ENCODE data around the gene SEMA4D.
"Not testable (repeated sequence)": the region's sequence is repeated elsewhere in the genome, so short reads cannot be mapped to it uniquely, and the experiment has no call there.

Gene SEMA4D

DNA sequence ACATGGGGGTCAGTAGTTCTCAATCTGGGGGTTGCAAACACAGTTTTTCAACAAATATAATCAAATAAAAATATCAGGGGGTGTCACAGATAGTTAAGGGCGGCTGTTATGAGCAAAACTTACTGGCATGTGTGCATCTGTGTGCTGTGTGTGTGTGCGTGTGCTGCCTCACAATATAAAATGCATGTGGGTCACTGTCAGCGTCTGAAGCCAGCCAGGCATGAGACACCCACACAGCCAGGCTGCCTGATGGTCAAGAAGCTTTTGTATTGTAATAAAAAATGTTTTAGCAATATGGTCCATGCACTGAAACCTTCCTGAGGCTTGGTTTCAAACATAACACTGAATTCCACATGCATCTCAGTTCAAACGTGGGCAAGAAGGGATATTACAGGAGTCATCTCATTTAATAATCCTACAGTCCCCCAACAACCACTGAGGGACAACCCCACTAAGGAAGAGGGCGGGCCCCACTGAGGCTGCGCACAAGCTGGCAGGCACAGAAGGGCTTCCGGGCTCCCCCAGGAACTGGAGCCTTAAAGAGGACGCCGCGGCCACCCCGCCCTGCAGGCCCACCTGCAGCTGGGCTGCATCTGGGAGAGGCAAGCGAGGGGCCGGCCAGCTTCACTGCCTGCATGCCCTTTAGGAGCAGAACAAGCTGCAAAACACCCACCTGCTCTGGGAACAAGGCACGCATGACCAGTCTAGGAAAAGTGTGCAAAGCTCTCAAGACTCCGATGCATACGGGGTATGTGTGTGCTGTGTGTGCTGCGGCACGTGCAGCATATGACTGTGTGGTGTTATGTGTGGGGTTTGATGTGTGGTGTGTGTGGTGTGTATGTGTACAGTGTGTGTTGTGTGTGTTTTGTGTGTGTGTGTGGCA lies 14.1 kb downstream of the SEMA4D start:
- in situ Hi-C loops (cut with MboI; ENCODE audit: low sequenced_read_pairs) = no loop called here

- in situ Hi-C loops (cut with MboI; ENCODE audit: low sequenced_read_pairs) = no loop called here
Measured at GRCh38 chr9:89482901-89483361, 15.0 kb downstream of the SEMA4D start.

DNA sequence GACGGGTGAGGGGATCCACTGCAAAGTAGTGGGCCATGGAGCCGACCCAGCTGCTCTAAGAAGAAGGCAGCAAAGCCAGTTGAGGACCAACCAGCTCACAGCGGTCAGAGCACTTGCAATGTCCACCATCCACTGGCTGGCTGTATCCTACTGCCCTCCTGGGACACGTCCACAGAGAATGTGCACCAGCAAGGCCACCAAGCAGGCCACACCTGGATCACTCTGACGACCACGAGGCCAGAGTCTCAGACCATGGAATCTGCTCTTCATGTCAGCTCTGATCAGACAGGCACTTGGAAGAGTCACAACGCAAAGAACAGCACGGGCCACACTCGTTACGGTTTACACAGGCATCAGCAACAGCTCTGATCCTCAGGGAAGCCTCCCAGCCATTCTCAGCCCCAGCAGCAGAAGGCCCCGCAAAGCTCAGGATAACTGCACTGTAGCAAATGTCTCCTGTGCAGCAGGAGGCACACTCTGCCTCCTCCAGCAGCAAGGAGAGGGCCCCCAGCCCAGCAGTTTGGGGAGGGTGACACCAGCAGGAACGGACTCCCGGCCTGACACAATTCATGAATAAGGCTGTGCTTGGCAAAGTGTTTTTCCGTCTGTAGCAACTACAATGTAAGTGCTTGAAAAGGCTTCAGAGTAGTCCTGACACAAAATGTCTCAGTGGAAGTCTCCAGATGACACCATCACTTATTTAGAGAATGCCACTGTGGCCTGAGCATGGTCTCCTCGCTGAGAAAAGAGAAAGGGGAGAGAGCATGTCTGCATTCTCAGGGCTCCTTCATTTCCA lies 15.7 kb downstream of the SEMA4D start:
- in situ Hi-C loops (cut with MboI; ENCODE audit: low sequenced_read_pairs) = no loop called here

DNA sequence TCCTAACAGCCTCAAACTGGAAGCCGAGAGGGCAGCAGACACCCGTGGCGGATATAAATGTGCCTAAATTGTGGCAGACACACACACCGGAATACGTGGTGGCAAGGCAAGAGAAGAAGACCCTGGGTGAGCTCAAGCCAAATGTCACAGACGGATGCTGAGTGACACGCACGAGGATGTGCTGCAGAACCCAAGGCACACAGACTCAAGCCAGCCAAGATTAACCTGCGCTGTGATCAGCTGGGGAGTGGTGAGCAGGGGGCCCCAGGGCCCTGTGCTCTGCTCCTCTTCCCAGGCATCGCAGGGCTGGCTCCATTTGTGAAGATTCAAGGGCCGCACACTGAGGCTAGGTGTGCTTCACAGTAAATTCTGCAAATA lies 16.4 kb downstream of the SEMA4D start:
- in situ Hi-C loops (cut with MboI; ENCODE audit: low sequenced_read_pairs) = no loop called here

DNA sequence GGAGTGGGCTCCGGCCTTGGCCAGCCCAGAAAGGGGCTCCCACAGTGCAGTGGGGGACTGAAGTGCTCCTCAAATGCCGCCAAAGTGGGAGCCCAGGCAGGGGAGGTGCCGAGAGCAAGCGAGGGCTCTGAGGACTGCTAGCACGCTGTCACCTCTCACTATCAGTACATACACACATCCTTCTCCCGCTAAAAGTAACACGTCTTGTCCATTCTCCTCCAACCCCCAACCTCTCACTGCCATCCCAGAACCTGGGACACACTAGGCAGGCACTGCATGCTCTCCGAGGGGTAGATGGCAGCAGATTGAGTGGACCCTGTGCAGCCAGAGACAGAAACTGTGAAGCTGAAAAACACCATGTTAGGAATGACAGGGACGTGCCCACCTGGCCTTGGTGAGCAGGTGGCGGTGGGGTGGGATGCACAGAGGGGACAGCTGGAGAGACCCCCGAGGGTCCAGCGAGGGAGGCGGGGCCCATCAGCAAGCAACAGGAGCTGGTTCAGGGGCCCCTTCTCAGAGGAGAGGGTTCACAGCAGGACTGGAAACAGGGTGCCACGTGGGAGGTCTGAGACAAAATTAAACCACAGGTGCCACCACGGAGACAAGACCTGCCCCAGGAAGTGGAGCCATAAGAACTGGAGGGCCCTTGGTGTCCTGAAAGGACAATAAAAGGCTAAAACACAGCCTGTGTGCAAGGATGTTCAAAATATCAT lies 16.9 kb downstream of the SEMA4D start:
- in situ Hi-C loops (cut with MboI; ENCODE audit: low sequenced_read_pairs) = no loop called here

GRCh38 chr9:89480372-89480771 lies 17.5 kb downstream of the SEMA4D start:
- in situ Hi-C loops (cut with MboI; ENCODE audit: low sequenced_read_pairs) = not testable (repeated sequence)

- in situ Hi-C loops (cut with MboI; ENCODE audit: low sequenced_read_pairs) = not testable (repeated sequence)
Measured at GRCh38 chr9:89479669-89480011, 18.3 kb downstream of the SEMA4D start.

- in situ Hi-C loops (cut with MboI; ENCODE audit: low sequenced_read_pairs) = no loop called here
Measured at GRCh38 chr9:89478821-89479668, 18.9 kb downstream of the SEMA4D start.

DNA sequence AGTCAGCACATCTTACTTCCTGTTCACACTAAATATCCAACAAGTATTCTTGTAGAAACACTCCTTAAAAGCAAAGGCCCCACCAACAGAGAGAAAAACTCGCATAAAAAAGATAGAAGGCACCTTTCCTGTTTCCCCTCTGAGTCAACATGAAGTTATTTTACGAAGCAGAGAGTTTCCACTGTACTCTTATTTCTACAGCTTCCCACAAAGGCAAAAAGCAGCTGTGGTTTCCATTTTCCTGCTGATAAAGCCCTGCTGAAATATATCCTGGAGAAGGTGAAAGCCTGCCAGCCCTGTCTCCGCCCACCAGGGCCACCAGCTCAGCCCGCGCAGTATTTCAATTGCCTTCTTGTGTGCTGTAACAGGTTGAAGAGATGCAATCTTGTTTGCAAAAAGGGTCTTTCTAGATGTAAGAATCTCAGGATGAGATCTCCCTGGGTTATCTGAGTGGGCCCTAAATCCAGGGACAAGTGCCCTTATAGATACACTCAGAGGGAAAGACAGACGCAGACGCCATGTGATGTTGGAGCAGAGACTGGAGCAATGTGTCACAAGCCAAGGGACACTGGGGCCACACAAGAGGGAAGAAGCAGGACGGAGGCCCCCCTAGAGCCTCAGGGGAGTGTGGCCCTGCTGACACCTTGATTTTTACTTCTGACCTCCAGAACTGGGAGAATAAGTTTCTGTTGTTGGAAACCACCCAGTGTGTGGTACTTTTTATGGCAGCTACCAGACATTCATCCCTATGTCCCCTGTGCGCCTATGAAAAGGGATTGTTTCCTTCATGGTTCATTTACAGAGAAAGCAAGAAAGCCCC lies 19.9 kb downstream of the SEMA4D start:
- in situ Hi-C loops (cut with MboI; ENCODE audit: low sequenced_read_pairs) = no loop called here

- in situ Hi-C loops (cut with MboI; ENCODE audit: low sequenced_read_pairs) = no loop called here
Measured at GRCh38 chr9:89477384-89477783, 20.5 kb downstream of the SEMA4D start.

DNA sequence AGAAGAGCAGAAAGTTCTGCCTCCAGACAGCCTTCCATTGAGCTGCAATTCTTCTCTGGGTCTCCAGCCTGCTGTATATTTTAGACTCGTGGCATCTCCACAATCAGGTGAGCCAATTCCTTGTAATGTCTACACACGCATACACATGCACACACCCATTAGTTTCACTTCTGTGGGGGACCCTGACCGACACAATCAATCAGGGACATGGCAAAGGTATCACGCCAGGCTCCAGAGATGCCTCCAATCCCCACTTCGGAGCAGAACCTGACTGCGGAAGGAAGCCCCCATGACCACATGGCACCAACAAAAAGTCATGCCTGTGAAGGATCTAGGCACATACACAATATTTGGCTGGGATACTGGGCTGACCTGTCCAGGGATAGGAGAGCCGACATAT lies 21.4 kb downstream of the SEMA4D start:
- in situ Hi-C loops (cut with MboI; ENCODE audit: low sequenced_read_pairs) = no loop called here

- in situ Hi-C loops (cut with MboI; ENCODE audit: low sequenced_read_pairs) = no loop called here
Measured at GRCh38 chr9:89475891-89476440, 21.9 kb downstream of the SEMA4D start.

GRCh38 chr9:89474939-89475338 lies 23.0 kb downstream of the SEMA4D start:
- in situ Hi-C loops (cut with MboI; ENCODE audit: low sequenced_read_pairs) = no loop called here

DNA sequence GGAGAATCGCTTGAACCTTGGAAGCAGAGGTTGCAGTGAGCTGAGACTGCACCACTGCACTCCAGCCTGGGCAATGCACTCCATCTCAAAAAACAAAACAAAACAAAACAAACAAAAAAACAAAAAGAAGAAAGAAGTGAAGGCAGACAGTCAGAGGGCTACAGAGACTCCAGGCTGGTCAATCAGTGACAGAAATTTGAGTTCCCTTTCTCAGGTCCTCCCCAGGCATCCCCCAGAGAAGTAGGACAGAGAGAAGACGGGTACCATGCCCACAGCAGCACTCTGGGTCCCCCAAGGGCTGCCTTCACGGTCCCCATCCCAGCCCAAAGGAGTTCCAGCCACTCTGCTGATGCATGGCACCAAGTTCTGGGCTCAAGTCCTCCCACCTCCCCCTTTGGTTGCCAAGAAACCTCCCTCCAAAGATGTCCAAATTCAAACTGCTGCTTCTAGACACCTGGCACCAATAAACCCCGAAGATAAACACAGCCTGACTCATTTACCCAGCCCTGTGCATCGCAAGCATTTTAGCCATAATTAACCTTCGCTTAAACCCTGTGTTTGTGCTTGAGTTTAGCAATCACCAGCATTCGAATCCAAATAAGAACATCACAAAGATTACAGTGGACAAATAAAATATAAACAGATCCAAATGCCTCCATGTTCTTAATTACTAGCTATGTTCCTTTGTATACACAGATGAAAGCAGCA lies 24.0 kb downstream of the SEMA4D start:
- in situ Hi-C loops (cut with MboI; ENCODE audit: low sequenced_read_pairs) = no loop called here

DNA sequence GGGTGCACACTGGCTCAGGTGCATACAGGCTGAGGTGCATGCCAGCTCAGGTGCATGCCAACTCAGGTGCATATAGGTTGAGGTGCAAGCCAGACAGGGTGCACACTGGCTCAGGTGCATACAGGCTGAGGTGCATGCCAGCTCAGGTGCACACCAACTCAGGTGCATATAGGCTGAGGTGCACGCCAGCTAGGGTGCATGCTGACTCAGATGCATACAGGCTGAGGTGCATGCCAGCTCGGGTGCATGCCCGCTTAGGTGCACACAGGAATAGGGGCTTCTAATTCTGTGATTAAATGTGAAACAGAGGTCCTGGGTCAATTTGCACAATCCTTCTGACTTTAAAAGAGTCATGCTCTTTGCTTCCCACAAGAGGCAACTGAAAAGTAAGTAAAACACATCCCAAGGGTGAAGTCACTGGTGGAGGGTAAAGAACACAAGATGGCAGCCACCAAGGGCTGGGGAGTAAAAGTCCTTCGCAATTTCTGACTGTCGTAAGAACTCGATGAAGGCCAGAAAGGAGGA lies 26.1 kb downstream of the SEMA4D start:
- in situ Hi-C loops (cut with MboI; ENCODE audit: low sequenced_read_pairs) = not testable (repeated sequence)

DNA sequence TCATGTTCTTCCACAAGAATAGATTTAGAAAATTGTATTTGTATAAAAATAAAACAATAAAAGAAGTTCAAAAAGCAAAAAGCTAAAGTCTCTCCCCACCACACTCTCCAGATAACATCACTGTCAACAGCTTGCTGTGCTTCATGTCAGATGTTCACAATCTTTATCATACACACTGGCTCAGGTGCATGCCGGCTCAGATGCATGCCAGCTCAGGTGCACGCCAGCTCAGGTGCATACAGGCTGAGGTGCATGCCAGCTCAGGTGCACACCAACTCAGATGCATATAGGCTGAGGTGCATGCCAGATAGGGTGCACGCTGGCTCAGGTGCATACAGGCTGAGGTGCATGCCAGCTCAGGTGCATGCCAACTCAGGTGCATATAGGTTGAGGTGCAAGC lies 26.5 kb downstream of the SEMA4D start:
- in situ Hi-C loops (cut with MboI; ENCODE audit: low sequenced_read_pairs) = no loop called here

- in situ Hi-C loops (cut with MboI; ENCODE audit: low sequenced_read_pairs) = no loop called here
Measured at GRCh38 chr9:89470224-89470839, 27.6 kb downstream of the SEMA4D start.

GRCh38 chr9:89469003-89469402 lies 28.9 kb downstream of the SEMA4D start:
- in situ Hi-C loops (cut with MboI; ENCODE audit: low sequenced_read_pairs) = no loop called here

Data from HL-60/S4 (cell line).